Measurements from ENCODE around the gene SDHAF1. TPM values are rescaled to one million over a fixed set of nuclear protein-coding genes. Genes with fewer than 3 reads are reported as not detected.
A peak's percentile ranks its signal among the peaks of the same experiment; 100 is the strongest.

SDHAF1 gene
- total and polyA plus RNA-seq, 2 donors (not counting 1 experiment from before 2014, with no cell fraction given), result 22.0 to 24.6 TPM

- POLR2A ChIA-PET, result interaction anchor here (1.1 to 1.5 kb wide), 2 partner anchors 20 to 121 kb away, joined by 4 to 6 read pairs; partner anchors contain the start of genes ALKBH6 and POLR2I
- intact Hi-C loops (cut with micrococcal nuclease), result loop anchor here (10.0 kb wide), 1 partner anchor 581 kb away; the partner anchor contains the start of gene ZNF529
- H2AFZ ChIP-seq (ENCODE audit: insufficient read depth, low read depth, low read length, poor library complexity, severe bottlenecking), result peak overlapping the region; percentile 92
- 40% methylated on average over 45 of the region's 49 CpGs for WGBS (ENCODE audit: insufficient coverage)
- no peaks in the 10 kb centered on the region for H3K9me3 Mint-ChIP-seq (ENCODE audit: insufficient read depth)
- no peaks in the 10 kb centered on the region for H3K27me3 ChIP-seq (replicated peaks in 1 of 4; ENCODE audit: control extremely low read depth in 1 of 4, control insufficient read depth in 3 of 4, insufficient read depth in 4 of 4, low read length in 3 of 4)
- peak overlapping the region; percentile 82 for H3K4me3 Mint-ChIP-seq
- H4K20me1 ChIP-seq (ENCODE audit: control insufficient read depth, insufficient read depth, low read length, poor library complexity, severe bottlenecking), result peaks cover 20% of the 10 kb centered on the region
- no peaks in the 10 kb centered on the region for H3K27me3 Mint-ChIP-seq
- H3K27ac Mint-ChIP-seq, result peak overlapping the region; percentile 50
- H3K27ac ChIP-seq (ENCODE audit: low read length in 2 of 2), result peak overlapping the region; percentile 6 to 26
- peaks cover 18 to 25% of the 10 kb centered on the region in 2 donors for H3K4me1 ChIP-seq (ENCODE audit: control insufficient read depth in 2 of 2, insufficient read depth in 2 of 2, low read length in 2 of 2)
- CTCF ChIA-PET, result interaction anchor here (0.9 kb wide), 1 partner anchor 20 kb away, joined by 4 read pairs; the partner anchor contains the start of gene ALKBH6
- H3K4me1 Mint-ChIP-seq, result peaks cover 29% of the 10 kb centered on the region
- peaks cover 34% of the 10 kb centered on the region for H3K79me2 ChIP-seq (ENCODE audit: control insufficient read depth, insufficient read depth, low read length)
- peak overlapping the region; percentile 86 for H3K4me2 ChIP-seq (replicated peaks; ENCODE audit: low read depth, low read length, poor library complexity, severe bottlenecking)
- ATAC-seq (ENCODE audit: low read depth) (no peak), DNase-seq (peak; percentile 44)
- TF ChIP-seq, protein P1, sequence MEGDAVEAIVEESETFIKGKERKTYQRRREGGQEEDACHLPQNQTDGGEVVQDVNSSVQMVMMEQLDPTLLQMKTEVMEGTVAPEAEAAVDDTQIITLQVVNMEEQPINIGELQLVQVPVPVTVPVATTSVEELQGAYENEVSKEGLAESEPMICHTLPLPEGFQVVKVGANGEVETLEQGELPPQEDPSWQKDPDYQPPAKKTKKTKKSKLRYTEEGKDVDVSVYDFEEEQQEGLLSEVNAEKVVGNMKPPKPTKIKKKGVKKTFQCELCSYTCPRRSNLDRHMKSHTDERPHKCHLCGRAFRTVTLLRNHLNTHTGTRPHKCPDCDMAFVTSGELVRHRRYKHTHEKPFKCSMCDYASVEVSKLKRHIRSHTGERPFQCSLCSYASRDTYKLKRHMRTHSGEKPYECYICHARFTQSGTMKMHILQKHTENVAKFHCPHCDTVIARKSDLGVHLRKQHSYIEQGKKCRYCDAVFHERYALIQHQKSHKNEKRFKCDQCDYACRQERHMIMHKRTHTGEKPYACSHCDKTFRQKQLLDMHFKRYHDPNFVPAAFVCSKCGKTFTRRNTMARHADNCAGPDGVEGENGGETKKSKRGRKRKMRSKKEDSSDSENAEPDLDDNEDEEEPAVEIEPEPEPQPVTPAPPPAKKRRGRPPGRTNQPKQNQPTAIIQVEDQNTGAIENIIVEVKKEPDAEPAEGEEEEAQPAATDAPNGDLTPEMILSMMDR (IDR thresholded peaks at IDR 0.05), result no peak
- TF ChIP-seq EZH2 (IDR thresholded peaks at IDR 0.05; ENCODE audit: borderline replicate concordance, insufficient read depth, low read depth, low read length, poor library complexity, severe bottlenecking), result no peak
- peaks cover 1 to 10% of the 10 kb centered on the region in 2 experiments for H3K36me3 ChIP-seq (replicated peaks in 1 of 2; ENCODE audit: control extremely low read depth in 1 of 2, control insufficient read depth in 1 of 2, extremely low read depth in 1 of 2, insufficient read depth in 2 of 2, low read length in 1 of 2)
- peaks cover 0 to 6% (median 0%) of the 10 kb centered on the region in 3 donors for H3K9me3 ChIP-seq (ENCODE audit: control extremely low read depth in 1 of 3, control insufficient read depth in 2 of 3, insufficient read depth in 1 of 3, low read length in 2 of 3)
- peak overlapping the region; percentile 79 for H3K9ac ChIP-seq (ENCODE audit: low read length)
- peak overlapping the region in 4 of 5 experiments; percentile 71 to 79 (median 77) for H3K4me3 ChIP-seq (ENCODE audit: control extremely low read depth in 1 of 5, extremely low read depth in 1 of 5, insufficient read depth in 1 of 5, low read depth in 2 of 5, low read length in 4 of 5)
Measured at GRCh38 chr19:35993923-35994598, 927 bp upstream of the SDHAF1 start.

GRCh38 chr19:35996777-35997176 is 1.8 kb downstream of the SDHAF1 start:
- peaks cover 18 to 25% of the 10 kb centered on the region in 2 donors for H3K4me1 ChIP-seq (ENCODE audit: control insufficient read depth in 2 of 2, insufficient read depth in 2 of 2, low read length in 2 of 2)
- intact Hi-C loops (cut with micrococcal nuclease), result loop anchor here (10.0 kb wide), 1 partner anchor 578 kb away; the partner anchor contains the start of gene ZNF529
- Mint-ChIP-seq H3K9me3 (ENCODE audit: insufficient read depth) (no peaks in the 10 kb centered on the region), H3K4me1 (peaks cover 34% of the 10 kb centered on the region), H3K27ac (peak overlapping the region; percentile 26), H3K27me3 (no peaks in the 10 kb centered on the region), H3K4me3 (peak overlapping the region; percentile 97)
- no peak for ATAC-seq (ENCODE audit: low read depth)
- H2AFZ ChIP-seq (ENCODE audit: insufficient read depth, low read depth, low read length, poor library complexity, severe bottlenecking), result no peak overlapping the region
- H3K36me3 ChIP-seq (replicated peaks in 1 of 2; ENCODE audit: control extremely low read depth in 1 of 2, control insufficient read depth in 1 of 2, extremely low read depth in 1 of 2, insufficient read depth in 2 of 2, low read length in 1 of 2), result peaks cover 2 to 18% of the 10 kb centered on the region in 2 experiments
- ChIA-PET CTCF (interaction anchor here (1.6 kb wide), 1 partner anchor 50 kb away, joined by 3 read pairs; no protein-coding TSS in a partner anchor), POLR2A (interaction anchor here (0.5 kb wide), 1 partner anchor 775 kb away, joined by 5 read pairs; no protein-coding TSS in a partner anchor)
- WGBS (ENCODE audit: insufficient coverage), result 99% methylated on average over 7 of the region's 8 CpGs
- no peak overlapping the region for H3K27ac ChIP-seq (ENCODE audit: low read length in 2 of 2)
- H3K9ac ChIP-seq (ENCODE audit: low read length), result no peak overlapping the region
- peaks cover 31% of the 10 kb centered on the region for H4K20me1 ChIP-seq (ENCODE audit: control insufficient read depth, insufficient read depth, low read length, poor library complexity, severe bottlenecking)
- H3K27me3 ChIP-seq (replicated peaks in 1 of 4; ENCODE audit: control extremely low read depth in 1 of 4, control insufficient read depth in 3 of 4, insufficient read depth in 4 of 4, low read length in 3 of 4), result no peaks in the 10 kb centered on the region
- TF ChIP-seq, protein P1 (IDR thresholded peaks at IDR 0.05), result no peak
- no peak for TF ChIP-seq EZH2 (IDR thresholded peaks at IDR 0.05; ENCODE audit: borderline replicate concordance, insufficient read depth, low read depth, low read length, poor library complexity, severe bottlenecking)
- H3K9me3 ChIP-seq (ENCODE audit: control extremely low read depth in 1 of 3, control insufficient read depth in 2 of 3, insufficient read depth in 1 of 3, low read length in 2 of 3), result no peaks in the 10 kb centered on the region
- H3K79me2 ChIP-seq (ENCODE audit: control insufficient read depth, insufficient read depth, low read length), result peaks cover 34% of the 10 kb centered on the region
- H3K4me3 ChIP-seq (ENCODE audit: control extremely low read depth in 1 of 5, extremely low read depth in 1 of 5, insufficient read depth in 1 of 5, low read depth in 2 of 5, low read length in 4 of 5), result no peak overlapping the region
- DNase-seq, result no peak
- H3K4me2 ChIP-seq (replicated peaks; ENCODE audit: low read depth, low read length, poor library complexity, severe bottlenecking), result peak overlapping the region; percentile 86
